Measurements from ENCODE around the gene ATP7B.

ATP7B gene

DNA sequence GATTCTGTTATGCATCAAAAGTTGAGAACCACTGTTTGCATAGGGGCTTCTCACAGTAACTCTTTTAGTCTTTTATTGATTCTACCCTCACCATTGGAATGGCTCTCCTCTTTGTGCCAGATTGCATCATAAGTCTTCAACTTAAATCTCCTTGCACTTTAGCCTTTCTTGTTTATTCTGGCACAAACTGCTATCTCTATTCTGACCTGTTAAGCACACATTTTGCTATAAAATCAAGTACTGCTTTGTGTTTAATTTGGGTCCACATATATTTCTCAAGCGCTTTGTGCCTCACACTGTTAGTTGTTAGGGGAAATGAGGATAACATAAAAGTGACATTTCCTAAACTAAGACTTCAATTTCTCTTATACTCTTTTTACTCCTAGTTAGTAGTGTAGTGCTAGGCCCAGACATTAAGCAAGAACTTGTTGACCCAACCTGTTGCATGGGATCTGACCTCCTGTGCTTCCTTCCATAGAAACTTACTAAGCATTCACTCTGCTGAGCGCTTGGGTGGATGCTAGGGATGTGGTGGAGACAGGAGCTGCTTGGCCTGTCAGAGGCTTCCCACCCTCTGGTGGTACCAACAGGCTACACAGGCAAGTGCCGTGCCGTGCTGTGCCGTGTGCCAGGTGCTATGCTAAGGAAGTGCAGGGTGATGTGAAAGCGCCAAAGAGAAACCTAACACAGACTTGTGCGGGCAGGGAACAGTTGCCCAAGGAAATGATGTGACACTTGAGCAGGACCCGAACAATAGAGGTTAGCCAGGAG lies 14.4 kb upstream of the ATP7B start:
- in situ Hi-C loops (cut with HindIII; ENCODE audit: low sequenced_read_pairs): no loop called here
- DNase-seq (ENCODE audit: low read depth): no peak
- no peak for TF ChIP-seq CTCF (IDR thresholded peaks at IDR 0.05; ENCODE audit: low read depth, low read length, missing control alignments)
- no peak overlapping the region for H3K4me3 ChIP-seq (ENCODE audit: low read depth, low read length)

- TF ChIP-seq CTCF (IDR thresholded peaks at IDR 0.05; ENCODE audit: low read depth, low read length, missing control alignments): no peak
- in situ Hi-C loops (cut with HindIII; ENCODE audit: low sequenced_read_pairs): no loop called here
- H3K4me3 ChIP-seq (ENCODE audit: low read depth, low read length): no peak within 1 kb of the TSS
- DNase-seq (ENCODE audit: low read depth): no peak
These were observed 13.2 kb upstream of the ATP7B start, which contains the start of gene UTP14C for GRCh38 chr13:52024481-52024880. UTP14C (plus strand) TSS chr13:52024691; CDS start chr13:52028805, 4,114 bp downstream.

- no peak for TF ChIP-seq CTCF (IDR thresholded peaks at IDR 0.05; ENCODE audit: low read depth, low read length, missing control alignments)
- in situ Hi-C loops (cut with HindIII; ENCODE audit: low sequenced_read_pairs): no loop called here
- H3K4me3 ChIP-seq (ENCODE audit: low read depth, low read length): no peak overlapping the region
- no peak for DNase-seq (ENCODE audit: low read depth)
These were observed 11.1 kb upstream of the ATP7B start for GRCh38 chr13:52022356-52022755.

- no peak overlapping the region for H3K4me3 ChIP-seq (ENCODE audit: low read depth, low read length)
- in situ Hi-C loops (cut with HindIII; ENCODE audit: low sequenced_read_pairs): no loop called here
- DNase-seq (ENCODE audit: low read depth): no peak
- TF ChIP-seq CTCF (IDR thresholded peaks at IDR 0.05; ENCODE audit: low read depth, low read length, missing control alignments): no peak
These were observed 8.9 kb upstream of the ATP7B start for GRCh38 chr13:52020191-52020590.

DNA sequence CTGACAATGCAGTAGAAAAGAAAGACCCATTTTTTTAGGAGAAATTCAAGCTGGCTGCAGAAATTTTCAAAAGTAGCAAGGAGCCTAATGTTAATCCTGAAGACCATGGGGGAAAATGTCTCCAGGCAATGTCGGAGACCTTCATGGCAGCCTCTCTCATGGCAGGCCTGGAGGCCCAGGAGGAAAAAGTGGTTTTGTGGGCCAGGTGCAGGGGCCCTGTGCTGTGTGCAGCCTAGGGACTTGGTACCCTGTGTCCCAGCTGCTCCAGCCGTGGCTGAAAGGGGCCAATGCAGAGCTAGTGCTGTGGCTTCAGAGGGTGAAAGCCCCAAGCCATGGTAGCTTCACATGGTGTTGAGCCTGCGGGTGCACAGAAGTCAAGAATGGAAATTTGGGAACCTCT lies 5.0 kb upstream of the ATP7B start:
- H3K4me3 ChIP-seq (ENCODE audit: low read depth, low read length): no peak overlapping the region
- no peak for TF ChIP-seq CTCF (IDR thresholded peaks at IDR 0.05; ENCODE audit: low read depth, low read length, missing control alignments)
- in situ Hi-C loops (cut with HindIII; ENCODE audit: low sequenced_read_pairs): no loop called here
- no peak for DNase-seq (ENCODE audit: low read depth)

DNA sequence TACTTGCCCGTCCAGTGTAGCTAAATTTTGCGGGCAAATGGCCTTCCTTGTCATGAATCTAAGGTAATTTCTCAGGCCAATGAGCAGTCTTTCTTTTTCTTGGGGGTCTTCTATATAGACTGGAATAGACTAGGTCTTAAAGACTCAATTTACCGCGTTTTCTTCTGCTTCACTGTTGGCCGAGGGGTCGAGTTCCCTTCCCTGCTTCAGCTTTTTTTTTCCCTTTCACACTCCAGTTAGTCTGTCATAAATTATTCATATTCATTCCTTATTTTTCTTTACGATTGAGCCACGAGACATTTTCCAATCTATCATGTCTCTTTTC lies 1.2 kb upstream of the ATP7B start:
- no peak for TF ChIP-seq CTCF (IDR thresholded peaks at IDR 0.05; ENCODE audit: low read depth, low read length, missing control alignments)
- in situ Hi-C loops (cut with HindIII; ENCODE audit: low sequenced_read_pairs): no loop called here
- DNase-seq (ENCODE audit: low read depth): no peak
- H3K4me3 ChIP-seq (ENCODE audit: low read depth, low read length): peak overlapping the region; percentile 69

All from astrocyte of the cerebellum (primary cell).